GM23338 (cell line): Measurements from ENCODE around the gene STON1. TPM values are rescaled to one million over a fixed set of nuclear protein-coding genes. Genes with fewer than 3 reads are reported as not detected.

Experiments
- ATAC-seq: fragments of 200-7000 bp; cut with Tn5 transposase; 3 replicates; pipeline ENCODE4 v1.9.1; 2020
- DNase-seq: peaks from one replicate; pipeline ENCODE4 v3.0.0-alpha.2; 2015; ENCODE audit warnings: low spot score
- H2AFZ ChIP-seq: fragments of 200-600 bp; sonication (generic); 2 replicates; pipeline ENCODE4 v1.8.0; 2016; ENCODE audit warnings: antibody characterized with exemption, mild to moderate bottlenecking, moderate library complexity
- H3F3A ChIP-seq: fragments of 200-600 bp; sonication (generic); replicated peaks from 2 replicates; pipeline ENCODE4 v1.8.0; 2017; ENCODE audit warnings: antibody characterized with exemption, mixed run types, low read depth
- H3K27ac ChIP-seq: fragments of 200-600 bp; sonication (generic); 2 replicates; pipeline ENCODE4 v1.6.1; 2016; ENCODE audit warnings: low read depth
- H3K27me3 ChIP-seq: fragments of 200-600 bp; sonication (generic); 2 replicates; pipeline ENCODE4 v1.8.0; 2016; ENCODE audit warnings: mild to moderate bottlenecking, mixed run types, moderate library complexity; ENCODE audit not compliant: insufficient read depth
- H3K36me3 ChIP-seq: fragments of 200-600 bp; sonication (generic); 2 replicates; pipeline ENCODE4 v1.8.0; 2016; ENCODE audit warnings: mild to moderate bottlenecking; ENCODE audit not compliant: insufficient read depth
- H3K4me1 ChIP-seq: fragments of 200-600 bp; sonication (generic); 2 replicates; pipeline ENCODE4 v1.8.0; 2016; ENCODE audit warnings: mild to moderate bottlenecking, moderate library complexity; ENCODE audit not compliant: insufficient read depth
- H3K4me2 ChIP-seq: fragments of 200-600 bp; sonication (generic); 2 replicates; pipeline ENCODE4 v1.7.1; 2017; ENCODE audit warnings: mixed run types
- H3K4me3 ChIP-seq: fragments of 200-600 bp; sonication (generic); 2 replicates; pipeline ENCODE4 v1.6.1; 2016; ENCODE audit warnings: mixed run types
- H3K79me2 ChIP-seq: fragments of 200-600 bp; sonication (generic); replicated peaks from 2 replicates; pipeline ENCODE4 v1.8.0; 2017; ENCODE audit warnings: mild to moderate bottlenecking; ENCODE audit not compliant: insufficient read depth
- H3K9me2 ChIP-seq: fragments of 200-600 bp; sonication (generic); 2 replicates; pipeline ENCODE4 v1.8.0; 2017; ENCODE audit not compliant: insufficient read depth
- H4K20me1 ChIP-seq: fragments of 200-600 bp; sonication (generic); replicated peaks from 2 replicates; pipeline ENCODE4 v1.8.0; 2017; ENCODE audit warnings: mild to moderate bottlenecking; ENCODE audit not compliant: insufficient read depth
- H3K27ac Mint-ChIP-seq: 2 replicates; pipeline ENCODE4 v1.8.0; 2020; ENCODE audit warnings: inconsistent platforms, mild to moderate bottlenecking, moderate library complexity, mixed read lengths
- H3K27me3 Mint-ChIP-seq: 3 replicates; pipeline ENCODE4 v1.8.0; 2022; ENCODE audit warnings: low read depth, mild to moderate bottlenecking, moderate library complexity, mixed read lengths, inconsistent platforms; ENCODE audit not compliant: insufficient read depth, poor library complexity
- H3K36me3 Mint-ChIP-seq: 3 replicates; pipeline ENCODE4 v1.8.0; 2021; ENCODE audit warnings: low read depth, mild to moderate bottlenecking, inconsistent platforms, moderate library complexity, mixed read lengths
- H3K4me1 Mint-ChIP-seq: 3 replicates; pipeline ENCODE4 v1.8.0; 2020; ENCODE audit warnings: mild to moderate bottlenecking, inconsistent platforms, mixed read lengths
- H3K4me3 Mint-ChIP-seq: 3 replicates; pipeline ENCODE4 v1.8.0; 2021; ENCODE audit warnings: moderate library complexity, mild to moderate bottlenecking, inconsistent platforms, mixed read lengths
- H3K9me3 Mint-ChIP-seq: 3 replicates; pipeline ENCODE4 v1.8.0; 2020; ENCODE audit warnings: moderate library complexity, mild to moderate bottlenecking, inconsistent platforms, mixed read lengths
- CREB1 ChIP-seq: fragments of 250-450 bp; sonication (Bioruptor Pico); IDR thresholded peaks from 2 replicates; pipeline ENCODE4 v1.5.0; 2020; ENCODE audit warnings: low read depth, mild to moderate bottlenecking, moderate library complexity
- EZH2 ChIP-seq: fragments of 200-600 bp; sonication (generic); IDR thresholded peaks from one replicate; pipeline ENCODE4 v1.8.0; 2017; ENCODE audit warnings: antibody characterized with exemption, mild to moderate bottlenecking, low read depth; ENCODE audit not compliant: unreplicated experiment
- EZH2phosphoT487 ChIP-seq: fragments of 200-600 bp; sonication (generic); IDR thresholded peaks from one replicate; pipeline ENCODE4 v1.8.1; 2018; ENCODE audit warnings: antibody characterized with exemption; ENCODE audit not compliant: unreplicated experiment
- JUNB ChIP-seq: IDR thresholded peaks from one replicate; pipeline ENCODE4 v1.6.1; 2016; ENCODE audit warnings: antibody characterized with exemption; ENCODE audit not compliant: unreplicated experiment
- NANOG ChIP-seq: IDR thresholded peaks from 2 replicates; pipeline ENCODE4 v1.6.1; 2016; ENCODE audit warnings: antibody characterized with exemption, borderline replicate concordance
- POLR2AphosphoS5 ChIP-seq: IDR thresholded peaks from 2 replicates; pipeline ENCODE4 v1.6.1; 2016; ENCODE audit warnings: antibody characterized with exemption, low read depth
- STAT1 ChIP-seq: IDR thresholded peaks from one replicate; pipeline ENCODE4 v1.6.1; 2016; ENCODE audit warnings: antibody characterized with exemption; ENCODE audit not compliant: unreplicated experiment
- ZNF114 ChIP-seq: fragments of 250-450 bp; sonication (Bioruptor Pico); IDR thresholded peaks from 2 replicates; pipeline ENCODE4 v1.5.0; 2020; ENCODE audit warnings: mild to moderate bottlenecking, moderate library complexity
- ZNF331 ChIP-seq: fragments of 250-450 bp; sonication (Bioruptor Pico); IDR thresholded peaks from 2 replicates; pipeline ENCODE4 v1.5.0; 2020; ENCODE audit warnings: low read depth, mild to moderate bottlenecking, moderate library complexity
- polyA plus RNA-seq: library from polyadenylated mRNA; unstranded; fragments of >200 nt; fragmentation: Nextera tagmentation; extraction: Ambion mirVana; gene quantifications from 2 replicates; pipeline ENCODE4 v1.2.1, GENCODE V29; 2016
- total RNA-seq: library from RNA; depleted of rRNA; stranded (reverse); fragments of >200 nt; shearing (Covaris generic); gene quantifications from 2 replicates; pipeline ENCODE4 v1.2.3, GENCODE V29; 2014
- TF ChIP-seq, protein P1 (sequence below): IDR thresholded peaks from 2 replicates; pipeline ENCODE4 v1.6.1; 2016; ENCODE audit warnings: antibody characterized with exemption
- TF ChIP-seq, protein P2 (sequence below), 2 experiments: fragments of 200-600 bp in 1 of 2; sonication (generic) in 1 of 2; conservative IDR thresholded peaks; 2 replicates each; pipeline versions ENCODE4 v1.5.1 to v1.6.1; 2016 to 2017; ENCODE audit warnings: antibody characterized with exemption in 2 of 2, low read depth in 2 of 2, mild to moderate bottlenecking in 2 of 2, moderate library complexity in 1 of 2
- TF ChIP-seq, protein P3 (sequence below): IDR thresholded peaks from one replicate; pipeline ENCODE4 v1.6.1; 2018; ENCODE audit warnings: antibody characterized with exemption; ENCODE audit not compliant: unreplicated experiment
- TF ChIP-seq, protein P4 (sequence below): fragments of 250-450 bp; sonication (Bioruptor Pico); IDR thresholded peaks from 2 replicates; pipeline ENCODE4 v1.5.0; 2020; ENCODE audit warnings: mild to moderate bottlenecking, moderate library complexity

STON1 gene
- total and polyA plus RNA-seq, 2 experiments from 2014 or later: 5.4 to 14.4 TPM

DNA sequence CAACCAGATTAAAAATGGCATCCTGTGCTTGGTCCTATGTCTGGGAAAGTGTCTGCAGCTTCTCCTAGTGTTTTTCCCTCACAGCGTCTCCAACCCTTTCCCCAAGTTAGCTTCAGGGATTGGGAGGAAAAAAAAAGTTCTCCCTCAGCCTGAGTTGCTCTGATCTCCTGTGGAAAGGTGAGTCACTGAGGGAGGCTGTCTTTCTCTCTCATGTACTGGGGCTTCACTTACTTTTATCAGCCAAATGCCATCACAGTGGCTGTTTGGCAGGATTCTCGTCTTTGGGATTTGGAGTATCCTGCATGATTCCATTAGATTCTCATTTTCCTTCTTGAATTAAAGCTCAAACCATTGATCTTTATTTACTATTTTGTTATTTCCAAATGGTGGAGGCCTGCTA lies 105.8 kb downstream of the STON1 start:
- DNase-seq: no peak
- no peaks in the 10 kb centered on the region for H3K27me3 Mint-ChIP-seq
- Histone ChIP-seq H3K9me2 (peaks cover 6% of the 10 kb centered on the region; the same call in 1 of the 2 replicates), H3K4me2 (no peak overlapping the region), H4K20me1 (no peaks in the 10 kb centered on the region), H3K4me1 (no peaks in the 10 kb centered on the region), H2AFZ (no peak overlapping the region), H3K79me2 (no peaks in the 10 kb centered on the region), H3K4me3 (no peak overlapping the region), H3K27ac (no peak overlapping the region), H3K27me3 (no peaks in the 10 kb centered on the region), H3F3A (no peaks in the 10 kb centered on the region), H3K36me3 (no peaks in the 10 kb centered on the region)
- no peaks in the 10 kb centered on the region for H3K36me3 Mint-ChIP-seq
- no peaks in the 10 kb centered on the region for H3K9me3 Mint-ChIP-seq
- no peak for ATAC-seq
- H3K4me3 Mint-ChIP-seq: no peak overlapping the region
- no peak overlapping the region for H3K27ac Mint-ChIP-seq
- H3K4me1 Mint-ChIP-seq: no peaks in the 10 kb centered on the region
- no peak for TF ChIP-seq STAT1
- TF ChIP-seq CREB1 (CRISPR knock-in tag): no peak
- TF ChIP-seq, protein P1, sequence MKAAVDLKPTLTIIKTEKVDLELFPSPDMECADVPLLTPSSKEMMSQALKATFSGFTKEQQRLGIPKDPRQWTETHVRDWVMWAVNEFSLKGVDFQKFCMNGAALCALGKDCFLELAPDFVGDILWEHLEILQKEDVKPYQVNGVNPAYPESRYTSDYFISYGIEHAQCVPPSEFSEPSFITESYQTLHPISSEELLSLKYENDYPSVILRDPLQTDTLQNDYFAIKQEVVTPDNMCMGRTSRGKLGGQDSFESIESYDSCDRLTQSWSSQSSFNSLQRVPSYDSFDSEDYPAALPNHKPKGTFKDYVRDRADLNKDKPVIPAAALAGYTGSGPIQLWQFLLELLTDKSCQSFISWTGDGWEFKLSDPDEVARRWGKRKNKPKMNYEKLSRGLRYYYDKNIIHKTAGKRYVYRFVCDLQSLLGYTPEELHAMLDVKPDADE: no peak
- TF ChIP-seq EZH2phosphoT487: no peak
- no peak for TF ChIP-seq EZH2
- TF ChIP-seq POLR2AphosphoS5: no peak
- TF ChIP-seq, protein P2, sequence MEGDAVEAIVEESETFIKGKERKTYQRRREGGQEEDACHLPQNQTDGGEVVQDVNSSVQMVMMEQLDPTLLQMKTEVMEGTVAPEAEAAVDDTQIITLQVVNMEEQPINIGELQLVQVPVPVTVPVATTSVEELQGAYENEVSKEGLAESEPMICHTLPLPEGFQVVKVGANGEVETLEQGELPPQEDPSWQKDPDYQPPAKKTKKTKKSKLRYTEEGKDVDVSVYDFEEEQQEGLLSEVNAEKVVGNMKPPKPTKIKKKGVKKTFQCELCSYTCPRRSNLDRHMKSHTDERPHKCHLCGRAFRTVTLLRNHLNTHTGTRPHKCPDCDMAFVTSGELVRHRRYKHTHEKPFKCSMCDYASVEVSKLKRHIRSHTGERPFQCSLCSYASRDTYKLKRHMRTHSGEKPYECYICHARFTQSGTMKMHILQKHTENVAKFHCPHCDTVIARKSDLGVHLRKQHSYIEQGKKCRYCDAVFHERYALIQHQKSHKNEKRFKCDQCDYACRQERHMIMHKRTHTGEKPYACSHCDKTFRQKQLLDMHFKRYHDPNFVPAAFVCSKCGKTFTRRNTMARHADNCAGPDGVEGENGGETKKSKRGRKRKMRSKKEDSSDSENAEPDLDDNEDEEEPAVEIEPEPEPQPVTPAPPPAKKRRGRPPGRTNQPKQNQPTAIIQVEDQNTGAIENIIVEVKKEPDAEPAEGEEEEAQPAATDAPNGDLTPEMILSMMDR (conservative IDR thresholded peaks at IDR 0.05; ENCODE audit: low read depth in 2 of 2): no peak
- TF ChIP-seq, protein P3, sequence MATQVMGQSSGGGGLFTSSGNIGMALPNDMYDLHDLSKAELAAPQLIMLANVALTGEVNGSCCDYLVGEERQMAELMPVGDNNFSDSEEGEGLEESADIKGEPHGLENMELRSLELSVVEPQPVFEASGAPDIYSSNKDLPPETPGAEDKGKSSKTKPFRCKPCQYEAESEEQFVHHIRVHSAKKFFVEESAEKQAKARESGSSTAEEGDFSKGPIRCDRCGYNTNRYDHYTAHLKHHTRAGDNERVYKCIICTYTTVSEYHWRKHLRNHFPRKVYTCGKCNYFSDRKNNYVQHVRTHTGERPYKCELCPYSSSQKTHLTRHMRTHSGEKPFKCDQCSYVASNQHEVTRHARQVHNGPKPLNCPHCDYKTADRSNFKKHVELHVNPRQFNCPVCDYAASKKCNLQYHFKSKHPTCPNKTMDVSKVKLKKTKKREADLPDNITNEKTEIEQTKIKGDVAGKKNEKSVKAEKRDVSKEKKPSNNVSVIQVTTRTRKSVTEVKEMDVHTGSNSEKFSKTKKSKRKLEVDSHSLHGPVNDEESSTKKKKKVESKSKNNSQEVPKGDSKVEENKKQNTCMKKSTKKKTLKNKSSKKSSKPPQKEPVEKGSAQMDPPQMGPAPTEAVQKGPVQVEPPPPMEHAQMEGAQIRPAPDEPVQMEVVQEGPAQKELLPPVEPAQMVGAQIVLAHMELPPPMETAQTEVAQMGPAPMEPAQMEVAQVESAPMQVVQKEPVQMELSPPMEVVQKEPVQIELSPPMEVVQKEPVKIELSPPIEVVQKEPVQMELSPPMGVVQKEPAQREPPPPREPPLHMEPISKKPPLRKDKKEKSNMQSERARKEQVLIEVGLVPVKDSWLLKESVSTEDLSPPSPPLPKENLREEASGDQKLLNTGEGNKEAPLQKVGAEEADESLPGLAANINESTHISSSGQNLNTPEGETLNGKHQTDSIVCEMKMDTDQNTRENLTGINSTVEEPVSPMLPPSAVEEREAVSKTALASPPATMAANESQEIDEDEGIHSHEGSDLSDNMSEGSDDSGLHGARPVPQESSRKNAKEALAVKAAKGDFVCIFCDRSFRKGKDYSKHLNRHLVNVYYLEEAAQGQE: no peak
- TF ChIP-seq, protein P4, sequence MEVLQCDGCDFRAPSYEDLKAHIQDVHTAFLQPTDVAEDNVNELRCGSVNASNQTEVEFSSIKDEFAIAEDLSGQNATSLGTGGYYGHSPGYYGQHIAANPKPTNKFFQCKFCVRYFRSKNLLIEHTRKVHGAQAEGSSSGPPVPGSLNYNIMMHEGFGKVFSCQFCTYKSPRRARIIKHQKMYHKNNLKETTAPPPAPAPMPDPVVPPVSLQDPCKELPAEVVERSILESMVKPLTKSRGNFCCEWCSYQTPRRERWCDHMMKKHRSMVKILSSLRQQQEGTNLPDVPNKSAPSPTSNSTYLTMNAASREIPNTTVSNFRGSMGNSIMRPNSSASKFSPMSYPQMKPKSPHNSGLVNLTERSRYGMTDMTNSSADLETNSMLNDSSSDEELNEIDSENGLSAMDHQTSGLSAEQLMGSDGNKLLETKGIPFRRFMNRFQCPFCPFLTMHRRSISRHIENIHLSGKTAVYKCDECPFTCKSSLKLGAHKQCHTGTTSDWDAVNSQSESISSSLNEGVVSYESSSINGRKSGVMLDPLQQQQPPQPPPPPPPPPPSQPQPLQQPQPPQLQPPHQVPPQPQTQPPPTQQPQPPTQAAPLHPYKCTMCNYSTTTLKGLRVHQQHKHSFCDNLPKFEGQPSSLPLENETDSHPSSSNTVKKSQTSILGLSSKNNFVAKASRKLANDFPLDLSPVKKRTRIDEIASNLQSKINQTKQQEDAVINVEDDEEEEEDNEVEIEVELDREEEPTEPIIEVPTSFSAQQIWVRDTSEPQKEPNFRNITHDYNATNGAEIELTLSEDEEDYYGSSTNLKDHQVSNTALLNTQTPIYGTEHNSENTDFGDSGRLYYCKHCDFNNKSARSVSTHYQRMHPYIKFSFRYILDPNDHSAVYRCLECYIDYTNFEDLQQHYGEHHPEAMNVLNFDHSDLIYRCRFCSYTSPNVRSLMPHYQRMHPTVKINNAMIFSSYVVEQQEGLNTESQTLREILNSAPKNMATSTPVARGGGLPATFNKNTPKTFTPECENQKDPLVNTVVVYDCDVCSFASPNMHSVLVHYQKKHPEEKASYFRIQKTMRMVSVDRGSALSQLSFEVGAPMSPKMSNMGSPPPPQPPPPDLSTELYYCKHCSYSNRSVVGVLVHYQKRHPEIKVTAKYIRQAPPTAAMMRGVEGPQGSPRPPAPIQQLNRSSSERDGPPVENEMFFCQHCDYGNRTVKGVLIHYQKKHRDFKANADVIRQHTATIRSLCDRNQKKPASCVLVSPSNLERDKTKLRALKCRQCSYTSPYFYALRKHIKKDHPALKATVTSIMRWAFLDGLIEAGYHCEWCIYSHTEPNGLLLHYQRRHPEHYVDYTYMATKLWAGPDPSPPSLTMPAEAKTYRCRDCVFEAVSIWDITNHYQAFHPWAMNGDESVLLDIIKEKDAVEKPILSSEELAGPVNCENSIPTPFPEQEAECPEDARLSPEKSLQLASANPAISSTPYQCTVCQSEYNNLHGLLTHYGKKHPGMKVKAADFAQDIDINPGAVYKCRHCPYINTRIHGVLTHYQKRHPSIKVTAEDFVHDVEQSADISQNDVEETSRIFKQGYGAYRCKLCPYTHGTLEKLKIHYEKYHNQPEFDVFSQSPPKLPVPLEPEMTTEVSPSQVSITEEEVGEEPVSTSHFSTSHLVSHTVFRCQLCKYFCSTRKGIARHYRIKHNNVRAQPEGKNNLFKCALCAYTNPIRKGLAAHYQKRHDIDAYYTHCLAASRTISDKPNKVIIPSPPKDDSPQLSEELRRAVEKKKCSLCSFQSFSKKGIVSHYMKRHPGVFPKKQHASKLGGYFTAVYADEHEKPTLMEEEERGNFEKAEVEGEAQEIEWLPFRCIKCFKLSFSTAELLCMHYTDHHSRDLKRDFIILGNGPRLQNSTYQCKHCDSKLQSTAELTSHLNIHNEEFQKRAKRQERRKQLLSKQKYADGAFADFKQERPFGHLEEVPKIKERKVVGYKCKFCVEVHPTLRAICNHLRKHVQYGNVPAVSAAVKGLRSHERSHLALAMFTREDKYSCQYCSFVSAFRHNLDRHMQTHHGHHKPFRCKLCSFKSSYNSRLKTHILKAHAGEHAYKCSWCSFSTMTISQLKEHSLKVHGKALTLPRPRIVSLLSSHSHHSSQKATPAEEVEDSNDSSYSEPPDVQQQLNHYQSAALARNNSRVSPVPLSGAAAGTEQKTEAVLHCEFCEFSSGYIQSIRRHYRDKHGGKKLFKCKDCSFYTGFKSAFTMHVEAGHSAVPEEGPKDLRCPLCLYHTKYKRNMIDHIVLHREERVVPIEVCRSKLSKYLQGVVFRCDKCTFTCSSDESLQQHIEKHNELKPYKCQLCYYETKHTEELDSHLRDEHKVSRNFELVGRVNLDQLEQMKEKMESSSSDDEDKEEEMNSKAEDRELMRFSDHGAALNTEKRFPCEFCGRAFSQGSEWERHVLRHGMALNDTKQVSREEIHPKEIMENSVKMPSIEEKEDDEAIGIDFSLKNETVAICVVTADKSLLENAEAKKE (CRISPR knock-in tag): no peak
- TF ChIP-seq NANOG: no peak
- TF ChIP-seq ZNF331 (CRISPR knock-in tag): no peak
- no peak for TF ChIP-seq JUNB
- no peak for TF ChIP-seq ZNF114
